Omental fat pad (tissue), 4 donors: ENCODE results near the gene SOCS3. TPM values are rescaled to one million over a fixed set of nuclear protein-coding genes. Genes with fewer than 3 reads are reported as not detected.

Experiments used
- ATAC-seq: fragments of 150-250 bp; one replicate; pipeline ENCODE4 v1.9.1; 2016; ENCODE audit warnings: mild to moderate bottlenecking, moderate library complexity; ENCODE audit not compliant: low FRiP score
- DNase-seq: peaks from one replicate; pipeline ENCODE4 v3.0.0-alpha.2; 2019; ENCODE audit warnings: low spot score
- total RNA-seq, 4 donors: library from RNA; depleted of rRNA; stranded (reverse); fragments of >200 nt; gene quantifications; one replicate each; pipeline ENCODE4 v1.1.0, GENCODE V29; 2016
- TF ChIP-seq, protein P1 (sequence below), 3 donors: fragments of 450-650 bp; IDR thresholded peaks; one replicate each; pipeline ENCODE4 v1.5.1; 2016 to 2017; ENCODE audit warnings: antibody characterized with exemption in 3 of 3, mild to moderate bottlenecking in 3 of 3, moderate library complexity in 2 of 3

The SOCS3 gene
- total RNA-seq, 4 donors from 2014 or later, result 186 to 1,117 (median 634) TPM

DNA sequence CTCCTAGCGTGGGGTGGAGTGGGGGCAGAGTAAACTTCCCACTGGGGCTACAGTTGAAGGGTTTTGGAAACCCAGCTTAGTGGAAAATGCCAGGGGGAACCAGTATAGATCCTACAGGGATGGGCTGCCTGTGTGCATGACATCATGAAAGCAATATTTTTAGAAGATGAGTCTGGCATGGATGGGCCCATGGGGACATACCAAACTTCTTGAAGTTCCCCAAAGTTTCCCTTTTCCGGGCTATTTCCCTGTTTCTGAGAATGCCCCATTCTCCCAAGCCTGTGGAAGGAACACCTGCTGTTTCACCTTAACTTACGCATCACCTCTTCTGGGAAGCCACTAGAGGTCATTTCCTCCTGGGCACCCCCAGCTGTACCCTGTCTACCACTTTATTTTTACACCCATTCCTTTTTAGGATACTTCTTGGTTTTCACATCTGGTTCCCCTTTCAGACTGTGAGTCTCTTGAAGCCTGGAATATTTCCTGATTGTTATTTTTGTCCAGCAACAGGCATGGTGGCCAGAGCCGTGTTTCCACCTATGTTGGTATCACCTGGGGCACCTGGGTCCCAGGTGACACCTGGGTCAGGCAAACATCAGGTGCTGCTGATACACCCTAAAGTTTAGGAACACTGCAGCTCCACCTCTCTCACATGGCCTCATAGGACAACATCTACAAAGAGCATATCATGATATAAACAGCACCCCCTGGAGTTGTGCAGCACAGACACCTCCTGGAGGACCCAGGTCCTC, 9.8 kb downstream of the SOCS3 start:
- TF ChIP-seq, protein P1, sequence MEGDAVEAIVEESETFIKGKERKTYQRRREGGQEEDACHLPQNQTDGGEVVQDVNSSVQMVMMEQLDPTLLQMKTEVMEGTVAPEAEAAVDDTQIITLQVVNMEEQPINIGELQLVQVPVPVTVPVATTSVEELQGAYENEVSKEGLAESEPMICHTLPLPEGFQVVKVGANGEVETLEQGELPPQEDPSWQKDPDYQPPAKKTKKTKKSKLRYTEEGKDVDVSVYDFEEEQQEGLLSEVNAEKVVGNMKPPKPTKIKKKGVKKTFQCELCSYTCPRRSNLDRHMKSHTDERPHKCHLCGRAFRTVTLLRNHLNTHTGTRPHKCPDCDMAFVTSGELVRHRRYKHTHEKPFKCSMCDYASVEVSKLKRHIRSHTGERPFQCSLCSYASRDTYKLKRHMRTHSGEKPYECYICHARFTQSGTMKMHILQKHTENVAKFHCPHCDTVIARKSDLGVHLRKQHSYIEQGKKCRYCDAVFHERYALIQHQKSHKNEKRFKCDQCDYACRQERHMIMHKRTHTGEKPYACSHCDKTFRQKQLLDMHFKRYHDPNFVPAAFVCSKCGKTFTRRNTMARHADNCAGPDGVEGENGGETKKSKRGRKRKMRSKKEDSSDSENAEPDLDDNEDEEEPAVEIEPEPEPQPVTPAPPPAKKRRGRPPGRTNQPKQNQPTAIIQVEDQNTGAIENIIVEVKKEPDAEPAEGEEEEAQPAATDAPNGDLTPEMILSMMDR (IDR thresholded peaks at IDR 0.05), result no peak
- no peak for ATAC-seq
- DNase-seq, result no peak

DNA sequence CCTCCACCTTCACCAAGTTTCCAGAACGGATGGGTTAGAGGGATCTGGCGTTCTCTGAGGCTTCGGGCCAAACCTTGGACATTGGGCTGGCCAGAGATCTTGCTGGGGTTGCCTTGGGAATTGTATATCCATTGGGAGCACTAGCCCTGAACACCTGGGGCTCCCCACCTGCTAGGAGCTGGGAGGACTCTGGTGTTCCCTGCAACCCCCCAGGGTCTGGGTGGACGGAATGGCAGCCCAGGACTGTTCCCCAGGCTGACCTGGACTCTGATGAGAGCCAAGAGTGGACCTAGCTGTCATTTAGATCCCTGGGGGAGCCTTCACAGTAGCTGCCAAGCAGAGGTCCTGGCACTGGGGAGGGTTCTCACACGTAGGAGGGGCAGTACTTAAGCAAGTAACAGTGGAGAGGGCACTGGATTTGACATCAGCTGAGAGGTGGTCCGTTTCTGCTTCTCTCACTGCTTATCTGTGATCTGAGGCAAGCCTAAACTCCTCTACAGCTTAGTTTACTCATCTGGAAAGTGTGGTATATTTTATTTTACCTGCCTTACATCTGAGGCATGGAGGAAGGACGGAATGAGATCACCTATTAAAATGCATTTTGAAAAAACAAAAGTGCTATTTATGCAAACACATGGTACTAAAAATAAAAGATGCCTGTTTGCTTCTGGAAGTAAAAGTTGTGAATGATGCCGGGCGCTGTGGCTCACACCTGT, 11.7 kb downstream of the SOCS3 start:
- DNase-seq (no peak), ATAC-seq (no peak)
- TF ChIP-seq, protein P1 (IDR thresholded peaks at IDR 0.05), result no peak

- no peak for DNase-seq
- no peak for ATAC-seq
- TF ChIP-seq, protein P1 (IDR thresholded peaks at IDR 0.05), result no peak
These were observed 12.4 kb downstream of the SOCS3 start for GRCh38 chr17:78347453-78347852.

- DNase-seq (no peak), ATAC-seq (no peak)
- TF ChIP-seq, protein P1 (IDR thresholded peaks at IDR 0.05), result no peak
These were observed 13.1 kb downstream of the SOCS3 start for GRCh38 chr17:78346605-78347250.

DNA sequence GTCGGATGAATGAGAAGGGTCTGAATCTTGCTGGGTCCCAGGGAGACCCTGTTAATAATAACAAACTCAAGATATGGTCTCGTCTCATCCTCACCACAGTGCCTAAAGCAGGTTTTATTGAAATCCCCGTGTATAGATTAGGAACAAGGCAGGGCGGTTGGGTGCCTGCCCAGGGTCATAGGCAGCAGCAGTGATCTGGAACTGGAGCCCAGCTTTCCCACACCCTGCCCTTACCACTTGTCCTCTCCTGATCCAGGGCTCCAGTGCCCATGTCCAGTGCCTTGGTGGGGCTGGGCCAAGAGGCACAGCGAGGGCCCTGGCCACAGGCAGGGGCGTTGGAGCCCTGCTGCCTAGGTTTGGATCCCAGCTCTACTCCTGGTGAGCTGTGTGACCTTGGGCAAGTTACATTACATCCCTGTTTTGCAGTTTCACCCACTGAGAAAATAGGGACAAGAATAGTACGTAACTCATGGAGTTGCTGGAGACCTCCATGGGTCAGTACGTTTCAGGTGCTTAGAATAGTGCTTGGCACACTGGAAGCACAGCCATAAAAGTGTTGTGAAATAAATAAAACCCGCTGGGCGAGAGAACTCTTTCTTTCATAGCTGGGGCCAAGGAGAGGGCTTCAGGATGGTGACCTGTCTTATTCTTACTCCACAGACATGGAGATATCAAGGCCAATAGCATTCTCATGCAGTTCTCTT, 13.9 kb downstream of the SOCS3 start:
- TF ChIP-seq, protein P1 (IDR thresholded peaks at IDR 0.05), result no peak
- no peak for ATAC-seq
- no peak for DNase-seq

DNA sequence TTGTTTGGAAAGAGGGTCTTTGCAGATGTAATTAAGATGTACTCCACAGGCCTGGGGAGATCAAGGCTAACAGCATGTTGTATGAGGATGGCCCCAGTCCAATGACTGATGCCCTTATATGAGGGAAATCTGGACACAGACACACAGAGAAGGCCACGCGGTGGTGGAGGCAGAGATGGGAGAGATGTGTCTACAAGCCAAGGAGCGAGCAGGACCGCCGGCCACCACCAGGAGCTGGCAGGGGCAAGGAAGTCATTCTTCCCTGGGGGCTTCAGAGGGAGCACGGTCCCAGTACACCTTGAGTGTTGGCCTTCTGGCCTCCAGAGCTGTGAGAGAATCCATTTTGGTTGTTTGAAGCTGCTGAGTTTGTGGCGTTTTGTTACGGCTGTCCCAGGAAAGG, 14.7 kb downstream of the SOCS3 start:
- TF ChIP-seq, protein P1 (IDR thresholded peaks at IDR 0.05), result no peak
- ATAC-seq, result no peak
- DNase-seq, result no peak
